C4-2B (cell line): ENCODE results near the gene SCO2.

Experiments used
- ZFX ChIP-seq: fragments of 450-650 bp; IDR thresholded peaks from 2 replicates; pipeline ENCODE4 v1.6.1; 2017
- TF ChIP-seq, protein P1 (sequence below): fragments of 450-650 bp; conservative IDR thresholded peaks from 2 replicates; pipeline ENCODE4 v1.5.1; 2017; ENCODE audit warnings: mild to moderate bottlenecking

DNA sequence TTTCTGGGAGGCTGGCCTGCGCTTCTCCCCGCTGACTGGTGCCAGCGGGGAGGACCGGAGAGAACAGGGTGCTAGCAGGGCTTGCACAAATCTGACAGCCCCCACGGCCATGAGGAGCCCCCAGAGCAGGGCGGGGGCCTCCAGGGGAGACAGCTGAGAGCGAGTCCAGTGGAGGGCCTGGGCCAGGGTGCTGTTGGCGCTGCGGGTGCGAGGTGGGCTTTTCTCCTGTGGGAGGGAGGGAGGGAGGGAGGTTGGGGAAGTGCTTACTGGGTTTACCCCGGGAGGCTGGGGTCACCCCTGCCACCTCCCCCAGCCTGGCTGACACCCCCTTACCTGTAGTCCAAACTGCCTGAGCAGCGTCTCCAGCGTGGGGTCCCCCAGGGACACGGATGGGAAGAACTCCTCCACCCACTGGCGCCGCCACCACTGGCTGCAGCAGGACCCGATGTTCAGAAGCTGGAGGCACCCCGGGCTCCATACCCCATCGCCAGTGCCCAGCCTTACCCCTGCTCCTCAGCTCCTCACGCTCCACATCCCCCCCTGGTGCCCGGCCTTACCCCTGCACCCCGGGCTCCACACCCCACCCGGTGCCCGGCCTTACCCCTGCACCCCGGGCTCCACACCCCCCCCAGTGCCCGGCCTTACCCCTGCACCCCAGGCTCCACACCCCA lies 21.8 kb downstream of the SCO2 start:
- TF ChIP-seq, protein P1, sequence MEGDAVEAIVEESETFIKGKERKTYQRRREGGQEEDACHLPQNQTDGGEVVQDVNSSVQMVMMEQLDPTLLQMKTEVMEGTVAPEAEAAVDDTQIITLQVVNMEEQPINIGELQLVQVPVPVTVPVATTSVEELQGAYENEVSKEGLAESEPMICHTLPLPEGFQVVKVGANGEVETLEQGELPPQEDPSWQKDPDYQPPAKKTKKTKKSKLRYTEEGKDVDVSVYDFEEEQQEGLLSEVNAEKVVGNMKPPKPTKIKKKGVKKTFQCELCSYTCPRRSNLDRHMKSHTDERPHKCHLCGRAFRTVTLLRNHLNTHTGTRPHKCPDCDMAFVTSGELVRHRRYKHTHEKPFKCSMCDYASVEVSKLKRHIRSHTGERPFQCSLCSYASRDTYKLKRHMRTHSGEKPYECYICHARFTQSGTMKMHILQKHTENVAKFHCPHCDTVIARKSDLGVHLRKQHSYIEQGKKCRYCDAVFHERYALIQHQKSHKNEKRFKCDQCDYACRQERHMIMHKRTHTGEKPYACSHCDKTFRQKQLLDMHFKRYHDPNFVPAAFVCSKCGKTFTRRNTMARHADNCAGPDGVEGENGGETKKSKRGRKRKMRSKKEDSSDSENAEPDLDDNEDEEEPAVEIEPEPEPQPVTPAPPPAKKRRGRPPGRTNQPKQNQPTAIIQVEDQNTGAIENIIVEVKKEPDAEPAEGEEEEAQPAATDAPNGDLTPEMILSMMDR, result no peak
- TF ChIP-seq ZFX, result no peak
